ENCODE data around the gene SUMO3. TPM values are rescaled to one million over a fixed set of nuclear protein-coding genes. Genes with fewer than 3 reads are reported as not detected.

The SUMO3 gene
- total RNA-seq, 2 donors from 2014 or later: 59.7 to 74.1 TPM

DNA sequence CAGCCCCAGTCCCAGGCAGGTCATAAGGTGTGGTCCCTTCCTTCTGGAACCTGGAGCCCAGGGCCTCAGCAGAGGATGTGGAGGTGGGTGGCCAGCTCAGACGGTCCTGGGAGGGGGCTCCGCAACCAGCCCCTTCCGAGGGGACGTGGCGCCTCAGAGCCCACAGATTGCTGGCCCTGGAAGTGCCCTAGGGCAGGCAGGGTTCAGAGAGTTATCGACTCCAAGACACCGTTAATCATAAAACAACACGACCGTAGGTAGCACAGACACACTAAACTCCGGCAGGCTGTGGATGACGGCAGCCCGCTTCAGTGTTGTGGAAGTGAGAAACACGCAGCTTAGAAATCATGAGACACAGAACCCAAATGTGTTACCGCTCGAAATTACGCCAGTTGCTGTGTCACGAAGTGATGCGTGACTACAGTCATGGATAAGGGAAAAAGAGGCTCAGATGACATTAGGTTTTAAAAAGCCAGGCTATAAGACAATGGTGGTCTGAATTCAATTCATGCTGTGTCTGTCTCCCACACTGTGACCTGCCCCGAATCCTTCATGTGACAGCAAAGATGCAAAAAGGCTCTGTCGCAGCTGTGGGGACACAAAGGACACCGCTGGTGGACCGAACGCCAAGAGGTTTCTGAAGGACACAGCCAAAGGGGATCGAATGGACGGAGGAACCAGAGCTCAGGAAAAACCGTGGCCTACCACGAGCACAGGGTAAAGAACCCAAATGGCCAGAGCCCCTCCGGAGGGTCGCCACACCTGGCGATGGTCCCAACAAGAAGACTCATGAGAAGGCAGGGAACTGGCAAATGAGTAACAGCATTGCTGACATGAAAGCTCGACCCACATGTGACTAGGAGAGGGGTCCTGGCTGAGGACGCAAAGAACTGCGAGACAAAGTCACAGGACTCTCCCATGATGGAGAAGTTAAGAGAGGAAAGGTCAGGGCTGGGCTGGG, 1.7 kb upstream of the SUMO3 start:
- Histone ChIP-seq H3K27me3 (no peaks in the 10 kb centered on the region), H3K36me3 (no peaks in the 10 kb centered on the region), H3K9me3 (peaks cover 0 to 20% of the 10 kb centered on the region in 2 donors), H3K27ac (no peak overlapping the region), H3K4me1 (peaks cover 0 to 37% of the 10 kb centered on the region in 2 donors), H3K4me3 (no peak overlapping the region)
- TF ChIP-seq, protein P1, sequence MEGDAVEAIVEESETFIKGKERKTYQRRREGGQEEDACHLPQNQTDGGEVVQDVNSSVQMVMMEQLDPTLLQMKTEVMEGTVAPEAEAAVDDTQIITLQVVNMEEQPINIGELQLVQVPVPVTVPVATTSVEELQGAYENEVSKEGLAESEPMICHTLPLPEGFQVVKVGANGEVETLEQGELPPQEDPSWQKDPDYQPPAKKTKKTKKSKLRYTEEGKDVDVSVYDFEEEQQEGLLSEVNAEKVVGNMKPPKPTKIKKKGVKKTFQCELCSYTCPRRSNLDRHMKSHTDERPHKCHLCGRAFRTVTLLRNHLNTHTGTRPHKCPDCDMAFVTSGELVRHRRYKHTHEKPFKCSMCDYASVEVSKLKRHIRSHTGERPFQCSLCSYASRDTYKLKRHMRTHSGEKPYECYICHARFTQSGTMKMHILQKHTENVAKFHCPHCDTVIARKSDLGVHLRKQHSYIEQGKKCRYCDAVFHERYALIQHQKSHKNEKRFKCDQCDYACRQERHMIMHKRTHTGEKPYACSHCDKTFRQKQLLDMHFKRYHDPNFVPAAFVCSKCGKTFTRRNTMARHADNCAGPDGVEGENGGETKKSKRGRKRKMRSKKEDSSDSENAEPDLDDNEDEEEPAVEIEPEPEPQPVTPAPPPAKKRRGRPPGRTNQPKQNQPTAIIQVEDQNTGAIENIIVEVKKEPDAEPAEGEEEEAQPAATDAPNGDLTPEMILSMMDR (IDR thresholded peaks at IDR 0.05): no peak
- DNase-seq (ENCODE audit: low spot score): no peak

DNA sequence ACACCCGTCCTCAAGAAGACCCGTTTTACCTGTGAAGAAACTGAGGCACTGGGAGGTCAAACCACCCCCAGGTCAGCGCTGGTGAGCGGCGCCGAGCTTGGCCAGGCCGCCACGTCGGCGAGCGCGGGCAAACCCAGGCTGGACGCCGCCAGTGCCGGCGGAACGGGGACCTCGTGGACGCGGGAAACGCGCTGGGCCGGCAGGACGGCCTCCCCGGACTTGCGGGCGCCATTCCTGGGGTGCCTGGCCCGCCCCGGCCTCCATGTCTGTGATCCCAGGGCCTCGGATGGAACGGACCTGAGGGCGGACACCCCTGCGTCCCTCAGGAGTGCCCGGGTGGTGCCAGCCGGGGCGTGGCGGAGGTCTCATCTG, 764 bp upstream of the SUMO3 start:
- no peak for DNase-seq (ENCODE audit: low spot score)
- no peaks in the 10 kb centered on the region for H3K36me3 ChIP-seq
- peak overlapping the region; percentile 92 for H3K4me3 ChIP-seq
- peaks cover 0 to 41% of the 10 kb centered on the region in 2 donors for H3K4me1 ChIP-seq
- H3K9me3 ChIP-seq: peaks cover 0 to 20% of the 10 kb centered on the region in 2 donors
- TF ChIP-seq, protein P1 (IDR thresholded peaks at IDR 0.05): no peak
- peak overlapping the region; percentile 94 to 97 for H3K27ac ChIP-seq
- H3K27me3 ChIP-seq: no peaks in the 10 kb centered on the region

DNA sequence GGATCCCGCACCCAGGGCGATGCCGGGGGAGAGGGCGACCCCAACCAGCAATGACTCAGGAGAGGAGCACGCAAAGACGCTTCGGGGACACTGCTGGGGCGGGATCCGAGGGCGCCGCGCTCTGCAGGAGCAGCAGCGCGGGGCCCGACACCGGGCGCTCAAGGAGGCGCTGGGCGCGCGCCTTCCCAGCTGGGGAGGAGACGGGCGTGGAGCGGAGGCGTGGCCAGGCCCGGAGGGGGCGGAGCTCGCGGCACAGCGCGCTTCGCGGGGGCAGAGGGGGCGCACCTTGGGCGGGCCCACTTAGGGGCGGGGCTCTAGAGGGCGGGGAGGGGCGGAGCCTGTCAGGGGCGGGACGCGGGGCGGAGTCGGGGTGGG, 369 bp downstream of the SUMO3 start:
- TF ChIP-seq, protein P1 (IDR thresholded peaks at IDR 0.05): peak in 1 of 2 donors; percentile 13

DNA sequence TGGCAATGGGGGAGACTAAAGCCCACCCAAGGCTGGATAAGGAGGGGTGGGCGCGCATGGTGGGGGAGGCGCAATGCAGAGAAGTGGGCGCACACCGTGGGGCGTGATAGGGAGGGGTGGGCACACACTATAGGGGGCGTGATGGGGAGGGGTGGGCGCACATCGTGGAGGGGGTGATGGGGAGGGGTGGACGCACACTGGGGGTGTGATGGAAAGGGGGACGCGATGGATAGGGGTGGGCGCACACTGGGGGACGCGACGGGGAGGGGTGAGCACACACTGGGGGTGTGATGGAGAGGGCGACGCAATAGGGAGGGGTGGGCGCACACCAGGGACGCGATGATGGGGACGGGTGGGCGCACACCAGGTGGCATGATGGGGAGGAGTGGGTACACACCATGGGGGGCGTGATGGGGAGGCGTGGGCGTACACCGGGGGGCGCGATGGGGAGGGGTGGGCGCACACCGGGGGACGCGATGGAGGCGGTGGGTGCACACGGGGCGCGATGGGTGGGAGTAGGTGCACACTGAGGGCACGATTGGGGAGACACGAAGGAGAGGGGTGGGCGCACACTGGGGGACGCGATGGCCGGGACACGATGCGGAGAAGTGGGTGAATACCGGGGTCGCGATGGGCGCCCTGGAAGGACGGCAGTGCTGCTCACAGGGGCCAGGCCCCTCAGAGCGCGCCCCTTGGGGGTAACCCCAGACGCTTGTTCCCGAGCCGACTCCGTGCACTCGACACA, 929 bp downstream of the SUMO3 start:
- Histone ChIP-seq H3K9me3 (peaks cover 0 to 6% of the 10 kb centered on the region in 2 donors), H3K4me1 (peaks cover 0 to 41% of the 10 kb centered on the region in 2 donors), H3K27ac (peak overlapping the region; percentile 49 to 94), H3K36me3 (peaks cover 6% of the 10 kb centered on the region), H3K27me3 (no peaks in the 10 kb centered on the region), H3K4me3 (peak overlapping the region; percentile 92)
- TF ChIP-seq, protein P1 (IDR thresholded peaks at IDR 0.05): no peak
- DNase-seq (ENCODE audit: low spot score): no peak

More for the DNA sequence above, 369 bp downstream of the SUMO3 start:
- Histone ChIP-seq H3K27ac (peak overlapping the region; percentile 94 to 97), H3K4me1 (peaks cover 0 to 41% of the 10 kb centered on the region in 2 donors), H3K27me3 (no peaks in the 10 kb centered on the region), H3K9me3 (peaks cover 0 to 12% of the 10 kb centered on the region in 2 donors), H3K4me3 (peak overlapping the region; percentile 92), H3K36me3 (peaks cover 6% of the 10 kb centered on the region)
- DNase-seq (ENCODE audit: low spot score): peak; percentile 87

DNA sequence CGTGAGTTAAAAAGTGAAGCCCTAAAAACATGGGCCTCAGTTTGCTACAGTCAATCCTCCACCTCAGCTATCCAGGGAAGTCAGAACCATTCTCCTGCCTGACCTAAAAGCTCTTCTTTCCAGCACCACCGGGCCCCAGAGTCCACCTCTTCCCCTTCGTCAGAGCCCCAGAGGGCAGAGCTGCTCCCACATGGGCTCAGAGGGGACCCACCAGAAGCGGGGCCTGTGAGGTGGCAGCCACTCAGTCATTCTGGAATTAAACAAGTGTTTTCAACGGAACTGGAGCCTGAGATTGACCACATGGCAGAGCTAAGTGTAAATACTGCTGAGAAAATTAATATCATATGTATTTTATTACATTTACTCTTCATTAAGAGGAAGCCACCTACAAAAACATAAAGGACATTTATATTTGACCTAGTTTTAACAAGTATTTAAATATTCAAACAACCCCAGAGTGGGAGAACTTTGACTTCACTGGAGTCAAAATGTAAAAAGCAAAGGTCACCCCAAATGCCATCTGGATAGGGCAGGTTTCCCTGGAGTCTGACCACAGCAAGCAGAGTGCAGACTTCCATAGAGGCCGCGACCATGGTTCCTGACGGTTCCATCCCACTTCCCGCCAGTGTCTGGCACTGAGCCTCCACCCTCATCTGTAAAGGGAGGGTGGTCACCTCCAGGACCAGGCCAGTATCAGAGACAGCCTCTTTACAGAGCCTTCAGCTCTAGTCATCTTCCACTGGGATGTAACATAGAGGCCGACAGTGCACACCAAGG, 1.8 kb downstream of the SUMO3 start:
- H3K4me3 ChIP-seq: no peak overlapping the region

More for the DNA sequence above, 1.8 kb downstream of the SUMO3 start:
- DNase-seq (ENCODE audit: low spot score): no peak
- Histone ChIP-seq H3K4me1 (peaks cover 0 to 41% of the 10 kb centered on the region in 2 donors), H3K9me3 (no peaks in the 10 kb centered on the region), H3K27me3 (no peaks in the 10 kb centered on the region), H3K36me3 (peaks cover 6% of the 10 kb centered on the region), H3K27ac (peak overlapping the region in 1 of 2 donors; percentile 27)
- TF ChIP-seq, protein P1 (IDR thresholded peaks at IDR 0.05): no peak
